ENCODE data around the gene PDLIM4. TPM values are rescaled to one million over a fixed set of nuclear protein-coding genes. Genes with fewer than 3 reads are reported as not detected.

Gene PDLIM4
- polyA plus RNA-seq, 2 of the 4 experiments (the other 2 are of a cell fraction): 0.09 TPM; not detected in 1

GRCh38 chr5:132280371-132281240 is 23.1 kb downstream of the PDLIM4 start:
- no peaks in the 10 kb centered on the region for H3K4me1 ChIP-seq
- DNase-seq (ENCODE audit: low read depth in 1 of 2, low spot score in 1 of 2) (no peak), FAIRE-seq (no peak), ATAC-seq (no peak)
- POLR2A ChIA-PET: interaction anchor here (1.6 kb wide), 1 partner anchor 13 kb away, joined by 9 read pairs; the partner anchor contains the start of gene SLC22A4
- no peak overlapping the region for H3K4me2 ChIP-seq
- no peak overlapping the region for H3K27ac ChIP-seq
- TF ChIP-seq FOSL2 (IDR thresholded peaks at IDR 0.05): no peak
- no peak for TF ChIP-seq FOSL2 (CRISPR knock-in tag; IDR thresholded peaks at IDR 0.05)
- TF ChIP-seq MAFK (IDR thresholded peaks at IDR 0.05; ENCODE audit: partially characterized antibody): peak; percentile 59
- TF ChIP-seq CBX8 (IDR thresholded peaks at IDR 0.05): no peak
- TF ChIP-seq CTCF (IDR thresholded peaks at IDR 0.05): no peak
- H3K4me3 ChIP-seq: no peak overlapping the region
- WGBS (ENCODE audit: missing lambda C conversion rate): 55% methylated on average over 5 of the region's 5 CpGs
- no peaks in the 10 kb centered on the region for H3K9me3 ChIP-seq
- CTCF ChIA-PET: interaction anchor here (1.0 to 3.2 kb wide), 7 partner anchors 8 to 42 kb away, joined by 3 to 26 read pairs (median 8); partner anchors contain the start of gene SLC22A4

GRCh38 chr5:132281856-132282614 is 24.5 kb downstream of the PDLIM4 start:
- H3K27ac ChIP-seq: no peak overlapping the region
- H3K4me3 ChIP-seq: no peak overlapping the region
- no peak for TF ChIP-seq NR3C1 (IDR thresholded peaks at IDR 0.05)
- TF ChIP-seq HOXB13 (CRISPR knock-in tag; IDR thresholded peaks at IDR 0.05; ENCODE audit: low read depth): no peak
- no peak for TF ChIP-seq HOXA7 (CRISPR knock-in tag; IDR thresholded peaks at IDR 0.05)
- TF ChIP-seq TP53 (CRISPR knock-in tag; IDR thresholded peaks at IDR 0.05): no peak
- no peak for TF ChIP-seq FOSB (CRISPR knock-in tag; IDR thresholded peaks at IDR 0.05)
- TF ChIP-seq ZC3H11A (IDR thresholded peaks at IDR 0.05): no peak
- no peak for TF ChIP-seq ATOH8 (CRISPR knock-in tag; IDR thresholded peaks at IDR 0.05; ENCODE audit: low read depth)
- TF ChIP-seq HEYL (CRISPR knock-in tag; IDR thresholded peaks at IDR 0.05): no peak
- TF ChIP-seq EHMT2 (IDR thresholded peaks at IDR 0.05; ENCODE audit: low read depth): no peak
- no peak for TF ChIP-seq USF2 (IDR thresholded peaks at IDR 0.05)
- TF ChIP-seq CBX2 (IDR thresholded peaks at IDR 0.05; ENCODE audit: borderline replicate concordance, low read depth): no peak
- no peak for TF ChIP-seq KDM5A (IDR thresholded peaks at IDR 0.05)
- no peak for TF ChIP-seq MAFK (IDR thresholded peaks at IDR 0.05; ENCODE audit: partially characterized antibody)
- no peak for TF ChIP-seq RFX5 (IDR thresholded peaks at IDR 0.05)
- no peak for TF ChIP-seq FOSL2 (IDR thresholded peaks at IDR 0.05)
- TF ChIP-seq FOSL2 (CRISPR knock-in tag; IDR thresholded peaks at IDR 0.05): no peak
- no peak for TF ChIP-seq TFCP2L1 (CRISPR knock-in tag; IDR thresholded peaks at IDR 0.05)
- TF ChIP-seq FOXS1 (CRISPR knock-in tag; IDR thresholded peaks at IDR 0.05): no peak
- no peaks in the 10 kb centered on the region for H3K4me1 ChIP-seq
- FAIRE-seq: no peak
- 75% methylated on average over 9 of the region's 9 CpGs for WGBS (ENCODE audit: missing lambda C conversion rate)
- H3K9me3 ChIP-seq: no peaks in the 10 kb centered on the region
- no peak overlapping the region for H3K4me2 ChIP-seq
- ChIA-PET POLR2A (interaction anchor here (1.0 to 1.6 kb wide), 2 partner anchors 12 kb away, joined by 3 to 9 read pairs; partner anchors contain the start of gene SLC22A4), CTCF (interaction anchor here (0.7 to 3.2 kb wide), 7 partner anchors 9 to 217 kb away, joined by 3 to 26 read pairs (median 5); partner anchors contain the start of gene SLC22A4)
- DNase-seq (ENCODE audit: low read depth in 1 of 2, low spot score in 1 of 2): no peak
- ATAC-seq: peak; percentile 29 to 33; a peak in 3 of 6 replicates

Data from A549 (cell line).